BLaER1 treated with 17β-estradiol and CSF1 and Interleukin-3, amounts not matched to agents 10 nM and 100 nM (cell line): Measurements from ENCODE around the gene COX7A2L.
A peak's percentile ranks its signal among the peaks of the same experiment; 100 is the strongest.

ENCODE experiments used
- H3K27ac ChIP-seq, 11 experiments: shearing (Covaris generic); formaldehyde crosslinking; 2 replicates each; pipeline ENCODE4 v1.8.1; 2022
- H3K27me3 ChIP-seq, 11 experiments: shearing (Covaris generic); formaldehyde crosslinking; 2 replicates each; pipeline ENCODE4 v1.8.1; 2022
- H3K36me3 ChIP-seq, 11 experiments: shearing (Covaris generic); formaldehyde crosslinking; 2 replicates each; pipeline ENCODE4 v1.8.1; 2022
- H3K4me1 ChIP-seq, 10 experiments: shearing (Covaris generic); formaldehyde crosslinking; 2 replicates each; pipeline ENCODE4 v1.8.1; 2022
- H3K4me2 ChIP-seq, 11 experiments: shearing (Covaris generic); formaldehyde crosslinking; 2 replicates each; pipeline ENCODE4 v1.8.1; 2022
- H3K4me3 ChIP-seq, 10 experiments: shearing (Covaris generic); formaldehyde crosslinking; 2 replicates each; pipeline ENCODE4 v1.8.1; 2022
- H3K9ac ChIP-seq, 11 experiments: shearing (Covaris generic); formaldehyde crosslinking; 2 replicates each; pipeline ENCODE4 v1.8.1; 2022
- H3K9me3 ChIP-seq, 11 experiments: shearing (Covaris generic); formaldehyde crosslinking; replicated peaks in 1 of 11; 2 replicates each; pipeline ENCODE4 v1.8.1; 2022
- H4K20me1 ChIP-seq, 11 experiments: shearing (Covaris generic); formaldehyde crosslinking; 2 replicates each; pipeline ENCODE4 v1.8.1; 2022
- Cebpa-rat ChIP-seq, 11 experiments: shearing (Covaris generic); IDR thresholded peaks; 2 replicates each; pipeline ENCODE4 v1.8.1; 2022

Gene COX7A2L

GRCh38 chr2:42331569-42332284 is 29.3 kb downstream of the COX7A2L start:
- H3K4me2 ChIP-seq = no peak overlapping the region
- H3K4me3 ChIP-seq = no peak overlapping the region
- TF ChIP-seq Cebpa-rat (IDR thresholded peaks at IDR 0.05) = no peak
- no peaks in the 10 kb centered on the region for H3K9me3 ChIP-seq
- peaks cover 0 to 8% (median 0%) of the 10 kb centered on the region in 10 experiments; a peak in 2 of 20 replicates for H3K4me1 ChIP-seq
- no peak overlapping the region for H3K27ac ChIP-seq
- no peaks in the 10 kb centered on the region for H3K27me3 ChIP-seq
- peaks cover 0 to 13% (median 0%) of the 10 kb centered on the region in 11 experiments; a peak in 5 of 22 replicates for H4K20me1 ChIP-seq
- H3K36me3 ChIP-seq = peaks cover 56 to 99% (median 85%) of the 10 kb centered on the region in 11 experiments
- no peak overlapping the region for H3K9ac ChIP-seq

- peaks cover 0 to 8% (median 0%) of the 10 kb centered on the region in 11 experiments; a peak in 2 of 22 replicates for H4K20me1 ChIP-seq
- H3K9ac ChIP-seq = no peak overlapping the region
- H3K27me3 ChIP-seq = no peaks in the 10 kb centered on the region
- H3K27ac ChIP-seq = no peak overlapping the region
- H3K4me3 ChIP-seq = no peak overlapping the region
- no peaks in the 10 kb centered on the region for H3K9me3 ChIP-seq
- peaks cover 0 to 8% (median 0%) of the 10 kb centered on the region in 10 experiments; a peak in 2 of 20 replicates for H3K4me1 ChIP-seq
- TF ChIP-seq Cebpa-rat (IDR thresholded peaks at IDR 0.05) = no peak
- peaks cover 56 to 95% (median 71%) of the 10 kb centered on the region in 11 experiments for H3K36me3 ChIP-seq
- no peak overlapping the region for H3K4me2 ChIP-seq
Measured at GRCh38 chr2:42329736-42330135, 31.3 kb downstream of the COX7A2L start.

GRCh38 chr2:42328923-42329322 is 32.1 kb downstream of the COX7A2L start:
- no peak overlapping the region for H3K9ac ChIP-seq
- H3K27me3 ChIP-seq = no peaks in the 10 kb centered on the region
- H3K27ac ChIP-seq = no peak overlapping the region
- no peak for TF ChIP-seq Cebpa-rat (IDR thresholded peaks at IDR 0.05)
- no peak overlapping the region for H3K4me3 ChIP-seq
- no peak overlapping the region for H3K4me2 ChIP-seq
- peaks cover 51 to 94% (median 64%) of the 10 kb centered on the region in 11 experiments for H3K36me3 ChIP-seq
- peaks cover 0 to 7% (median 0%) of the 10 kb centered on the region in 11 experiments; a peak in 2 of 22 replicates for H4K20me1 ChIP-seq
- H3K9me3 ChIP-seq = no peaks in the 10 kb centered on the region
- peaks cover 0 to 1% (median 0%) of the 10 kb centered on the region in 10 experiments; a peak in 1 of 20 replicates for H3K4me1 ChIP-seq

GRCh38 chr2:42328148-42328833 is 32.7 kb downstream of the COX7A2L start:
- peaks cover 0 to 2% (median 0%) of the 10 kb centered on the region in 11 experiments; a peak in 1 of 22 replicates for H4K20me1 ChIP-seq
- H3K9ac ChIP-seq = no peak overlapping the region
- no peaks in the 10 kb centered on the region for H3K27me3 ChIP-seq
- no peak overlapping the region for H3K4me2 ChIP-seq
- no peak overlapping the region for H3K27ac ChIP-seq
- H3K4me1 ChIP-seq = no peaks in the 10 kb centered on the region
- peaks cover 45 to 94% (median 58%) of the 10 kb centered on the region in 11 experiments for H3K36me3 ChIP-seq
- no peaks in the 10 kb centered on the region for H3K9me3 ChIP-seq
- no peak for TF ChIP-seq Cebpa-rat (IDR thresholded peaks at IDR 0.05)
- H3K4me3 ChIP-seq = no peak overlapping the region

- Histone ChIP-seq H4K20me1 (peaks cover 0 to 2% (median 0%) of the 10 kb centered on the region in 11 experiments; a peak in 1 of 22 replicates), H3K4me2 (no peak overlapping the region), H3K27ac (no peak overlapping the region), H3K4me1 (no peaks in the 10 kb centered on the region), H3K9me3 (no peaks in the 10 kb centered on the region), H3K9ac (no peak overlapping the region), H3K36me3 (peaks cover 35 to 93% (median 46%) of the 10 kb centered on the region in 11 experiments), H3K4me3 (no peak overlapping the region), H3K27me3 (no peaks in the 10 kb centered on the region)
- TF ChIP-seq Cebpa-rat (IDR thresholded peaks at IDR 0.05) = no peak
Measured at GRCh38 chr2:42327125-42327524, 33.9 kb downstream of the COX7A2L start.

- Histone ChIP-seq H3K4me2 (no peak overlapping the region), H3K27me3 (no peaks in the 10 kb centered on the region), H3K4me3 (no peak overlapping the region), H3K27ac (no peak overlapping the region), H3K9me3 (no peaks in the 10 kb centered on the region), H3K9ac (no peak overlapping the region), H3K4me1 (no peaks in the 10 kb centered on the region), H4K20me1 (peaks cover 0 to 2% (median 0%) of the 10 kb centered on the region in 11 experiments; a peak in 1 of 22 replicates), H3K36me3 (peaks cover 23 to 91% (median 40%) of the 10 kb centered on the region in 11 experiments)
- TF ChIP-seq Cebpa-rat (IDR thresholded peaks at IDR 0.05) = no peak
Measured at GRCh38 chr2:42325609-42326008, 35.4 kb downstream of the COX7A2L start.

GRCh38 chr2:42324949-42325348 is 36.1 kb downstream of the COX7A2L start:
- Histone ChIP-seq H3K36me3 (peaks cover 23 to 91% (median 40%) of the 10 kb centered on the region in 11 experiments; a peak in 21 of 22 replicates), H3K9me3 (no peaks in the 10 kb centered on the region), H4K20me1 (peaks cover 0 to 1% (median 0%) of the 10 kb centered on the region in 11 experiments; a peak in 1 of 22 replicates), H3K4me2 (no peak overlapping the region), H3K27ac (0 out of 22 replicates have a peak overlapping the region, but pooled peaks of 1 of the 11 experiments have one; percentile 0), H3K4me1 (no peaks in the 10 kb centered on the region), H3K27me3 (no peaks in the 10 kb centered on the region), H3K4me3 (no peak overlapping the region), H3K9ac (peak overlapping the region in 1 of 11 experiments; percentile 35; a peak in 1 of 22 replicates)
- no peak for TF ChIP-seq Cebpa-rat (IDR thresholded peaks at IDR 0.05)

- no peak overlapping the region for H3K27ac ChIP-seq
Measured at GRCh38 chr2:42324244-42324643, 36.8 kb downstream of the COX7A2L start.

GRCh38 chr2:42321452-42322064 is 39.5 kb downstream of the COX7A2L start:
- H3K9me3 ChIP-seq = no peaks in the 10 kb centered on the region
- H3K9ac ChIP-seq = no peak overlapping the region
- H3K36me3 ChIP-seq = peaks cover 28 to 90% (median 48%) of the 10 kb centered on the region in 11 experiments
- H3K4me2 ChIP-seq = no peak overlapping the region
- no peaks in the 10 kb centered on the region for H3K27me3 ChIP-seq
- H3K4me3 ChIP-seq = no peak overlapping the region
- no peak overlapping the region for H3K27ac ChIP-seq
- H4K20me1 ChIP-seq = no peaks in the 10 kb centered on the region
- no peak for TF ChIP-seq Cebpa-rat (IDR thresholded peaks at IDR 0.05)
- peaks cover 0 to 15% (median 0%) of the 10 kb centered on the region in 10 experiments; a peak in 5 of 20 replicates for H3K4me1 ChIP-seq

More at GRCh38 chr2:42324244-42324643, 36.8 kb downstream of the COX7A2L start:
- Histone ChIP-seq H4K20me1 (no peaks in the 10 kb centered on the region), H3K4me3 (no peak overlapping the region), H3K4me1 (no peaks in the 10 kb centered on the region), H3K9me3 (no peaks in the 10 kb centered on the region), H3K36me3 (peaks cover 21 to 91% (median 40%) of the 10 kb centered on the region in 11 experiments; a peak in 21 of 22 replicates), H3K27me3 (no peaks in the 10 kb centered on the region), H3K9ac (no peak overlapping the region), H3K4me2 (no peak overlapping the region)
- TF ChIP-seq Cebpa-rat (IDR thresholded peaks at IDR 0.05) = no peak
